Measurements from ENCODE around the gene ARIH2. TPM values are rescaled to one million over a fixed set of nuclear protein-coding genes. Genes with fewer than 3 reads are reported as not detected.
"Not testable (repeated sequence)": the region's sequence is repeated elsewhere in the genome, so short reads cannot be mapped to it uniquely, and the experiment has no call there.

The ARIH2 gene
- total RNA-seq, 1 donor from 2014 or later, result 59.4 TPM

DNA sequence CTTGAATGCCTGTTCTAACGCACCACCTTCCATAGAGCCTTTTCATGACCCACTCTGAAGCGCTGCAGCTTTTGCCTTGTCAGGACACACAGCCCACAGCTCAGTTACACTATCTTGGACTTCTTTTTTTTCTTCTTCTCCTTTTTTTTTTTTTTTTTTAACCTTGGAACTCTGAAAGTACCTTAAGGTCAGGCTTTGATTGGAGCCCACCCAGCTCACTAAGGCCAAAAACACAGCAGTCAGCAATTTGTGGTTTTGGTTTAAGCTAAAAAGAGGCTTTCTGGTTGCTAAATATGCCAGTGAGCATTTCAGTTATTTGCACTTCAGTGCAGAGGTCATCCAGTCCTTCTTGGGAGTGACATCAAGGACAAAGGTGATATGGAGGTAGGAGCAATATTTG, 21.7 kb upstream of the ARIH2 start:
- no peak for DNase-seq (ENCODE audit: extremely low spot score in 2 of 2)
- H3K27ac ChIP-seq, result no peak overlapping the region
- intact Hi-C loops (cut with DNase I), result no loop called here

DNA sequence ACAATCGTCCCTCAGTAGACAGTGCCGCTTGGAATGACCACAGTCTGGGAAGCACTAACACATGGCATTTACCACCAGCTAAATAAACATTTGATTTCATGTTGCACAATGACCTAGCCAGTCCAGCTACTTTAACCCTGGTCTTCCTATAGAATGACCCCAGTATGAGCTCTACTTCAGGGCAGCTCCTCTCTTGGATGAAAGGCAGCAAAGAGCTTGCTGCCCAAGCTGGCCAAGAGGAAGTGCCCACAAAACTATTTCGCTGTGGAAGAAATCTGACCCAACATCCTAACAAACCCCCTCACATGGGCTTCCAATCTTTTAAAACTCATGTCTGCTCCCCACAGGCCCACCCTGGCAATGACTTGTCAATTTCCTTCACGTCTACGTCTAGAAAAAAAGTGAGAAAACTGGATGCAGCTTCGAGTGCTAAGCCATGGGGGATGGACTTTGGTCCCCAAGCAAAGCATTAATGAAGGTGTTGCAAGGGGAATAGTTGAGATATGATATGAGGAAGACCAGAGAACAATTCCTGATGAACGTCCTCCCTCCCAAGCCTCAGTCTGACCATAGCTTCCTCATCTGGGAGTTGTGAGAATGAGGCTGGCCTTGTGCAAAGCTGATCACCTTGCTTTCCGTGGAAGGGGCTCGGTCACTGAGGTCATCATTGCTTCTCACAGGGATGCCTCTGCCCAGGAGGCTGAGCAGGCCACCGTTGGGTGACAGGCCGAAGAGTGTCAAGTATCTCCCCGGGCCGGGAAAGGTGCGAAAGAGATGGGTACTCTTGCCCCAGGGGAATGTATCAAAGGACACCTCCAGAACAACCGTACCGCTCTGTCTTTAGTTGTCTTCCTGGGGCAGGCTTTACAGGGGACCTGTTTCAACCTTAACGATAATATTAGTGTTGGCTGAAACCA, 20.9 kb upstream of the ARIH2 start:
- Histone ChIP-seq H3K36me3 (no peaks in the 10 kb centered on the region), H3K4me3 (peak overlapping the region; percentile 67 to 83), H3K27ac (peak overlapping the region; percentile 82), H3K4me1 (peaks cover 15% of the 10 kb centered on the region), H3K9me3 (no peaks in the 10 kb centered on the region), H3K27me3 (no peaks in the 10 kb centered on the region)
- intact Hi-C loops (cut with DNase I), result no loop called here
- no peak for TF ChIP-seq POLR2A (IDR thresholded peaks at IDR 0.05)
- no peak for TF ChIP-seq POLR2AphosphoS5 (IDR thresholded peaks at IDR 0.05; ENCODE audit: insufficient read depth in 1 of 2, low read depth in 1 of 2)
- TF ChIP-seq, protein P1, sequence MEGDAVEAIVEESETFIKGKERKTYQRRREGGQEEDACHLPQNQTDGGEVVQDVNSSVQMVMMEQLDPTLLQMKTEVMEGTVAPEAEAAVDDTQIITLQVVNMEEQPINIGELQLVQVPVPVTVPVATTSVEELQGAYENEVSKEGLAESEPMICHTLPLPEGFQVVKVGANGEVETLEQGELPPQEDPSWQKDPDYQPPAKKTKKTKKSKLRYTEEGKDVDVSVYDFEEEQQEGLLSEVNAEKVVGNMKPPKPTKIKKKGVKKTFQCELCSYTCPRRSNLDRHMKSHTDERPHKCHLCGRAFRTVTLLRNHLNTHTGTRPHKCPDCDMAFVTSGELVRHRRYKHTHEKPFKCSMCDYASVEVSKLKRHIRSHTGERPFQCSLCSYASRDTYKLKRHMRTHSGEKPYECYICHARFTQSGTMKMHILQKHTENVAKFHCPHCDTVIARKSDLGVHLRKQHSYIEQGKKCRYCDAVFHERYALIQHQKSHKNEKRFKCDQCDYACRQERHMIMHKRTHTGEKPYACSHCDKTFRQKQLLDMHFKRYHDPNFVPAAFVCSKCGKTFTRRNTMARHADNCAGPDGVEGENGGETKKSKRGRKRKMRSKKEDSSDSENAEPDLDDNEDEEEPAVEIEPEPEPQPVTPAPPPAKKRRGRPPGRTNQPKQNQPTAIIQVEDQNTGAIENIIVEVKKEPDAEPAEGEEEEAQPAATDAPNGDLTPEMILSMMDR (IDR thresholded peaks at IDR 0.05), result no peak
- no peak for DNase-seq (ENCODE audit: extremely low spot score in 2 of 2)

More for the DNA sequence above, 21.7 kb upstream of the ARIH2 start:
- peaks cover 15% of the 10 kb centered on the region for H3K4me1 ChIP-seq
- no peak overlapping the region for H3K4me3 ChIP-seq
- no peaks in the 10 kb centered on the region for H3K9me3 ChIP-seq
- H3K27me3 ChIP-seq, result no peaks in the 10 kb centered on the region
- no peak for TF ChIP-seq POLR2A (IDR thresholded peaks at IDR 0.05)
- H3K36me3 ChIP-seq, result no peaks in the 10 kb centered on the region

DNA sequence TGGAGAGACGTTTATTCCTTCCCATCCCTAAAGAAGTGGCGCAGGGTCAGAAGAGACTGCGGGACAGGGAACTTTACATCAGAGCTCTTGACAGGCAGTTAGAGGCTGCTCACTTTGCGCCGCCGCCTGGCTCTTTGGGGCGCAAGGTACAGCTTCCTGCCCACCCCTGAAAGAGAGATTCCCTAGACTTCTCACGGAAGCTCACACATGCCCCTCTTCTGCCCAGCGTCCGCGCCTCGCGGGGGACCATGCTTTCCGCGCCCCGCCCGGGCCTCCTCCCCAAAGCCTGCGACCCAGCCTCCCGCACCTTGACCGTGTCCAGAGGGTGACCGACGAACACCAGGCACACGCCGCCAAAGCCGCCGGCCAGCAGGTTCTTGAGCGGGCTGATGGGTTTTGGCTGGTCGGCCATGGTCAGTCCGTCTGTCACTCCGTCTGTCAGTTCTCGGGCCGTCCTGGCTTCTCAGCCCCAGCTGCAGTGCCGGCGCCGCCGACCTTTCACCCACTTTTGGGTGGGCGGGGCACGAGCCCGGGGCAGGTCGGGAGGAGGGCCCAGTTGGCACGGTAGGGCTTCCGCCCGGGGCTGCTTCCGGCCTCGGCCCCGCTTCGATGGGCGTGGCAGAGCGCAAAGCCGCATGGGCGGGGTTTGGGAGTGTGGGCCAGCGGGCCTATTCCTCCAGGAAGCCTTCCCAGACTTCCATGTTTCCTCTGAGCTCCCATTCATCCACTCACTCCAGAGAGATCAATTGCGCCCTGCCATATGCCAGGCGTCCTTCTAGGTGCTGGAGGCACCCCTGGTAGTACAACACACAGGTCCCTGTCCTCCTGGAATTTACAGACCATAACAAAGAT, 20.0 kb upstream of the ARIH2 start, which contains the start of gene SLC25A20:
Gene SLC25A20 (minus strand): TSS at position 500 of the 852 bp plus-strand sequence. CDS start 88 bp downstream, at position 412.
- Histone ChIP-seq H3K4me3 (peak within 1 kb of the TSS; percentile 67 to 83), H3K4me1 (peaks cover 15% of the 10 kb centered on the region), H3K27me3 (no peaks in the 10 kb centered on the region), H3K9me3 (no peaks in the 10 kb centered on the region), H3K27ac (peak within 1 kb of the TSS; percentile 82), H3K36me3 (no peaks in the 10 kb centered on the region)
- peak in 1 of 2 donors; percentile 89 for DNase-seq (ENCODE audit: extremely low spot score in 2 of 2)
- intact Hi-C loops (cut with DNase I), result no loop called here
- TF ChIP-seq, protein P1 (IDR thresholded peaks at IDR 0.05), result no peak
- TF ChIP-seq POLR2AphosphoS5 (IDR thresholded peaks at IDR 0.05; ENCODE audit: insufficient read depth in 1 of 2, low read depth in 1 of 2), result peak; percentile 86 to 89

DNA sequence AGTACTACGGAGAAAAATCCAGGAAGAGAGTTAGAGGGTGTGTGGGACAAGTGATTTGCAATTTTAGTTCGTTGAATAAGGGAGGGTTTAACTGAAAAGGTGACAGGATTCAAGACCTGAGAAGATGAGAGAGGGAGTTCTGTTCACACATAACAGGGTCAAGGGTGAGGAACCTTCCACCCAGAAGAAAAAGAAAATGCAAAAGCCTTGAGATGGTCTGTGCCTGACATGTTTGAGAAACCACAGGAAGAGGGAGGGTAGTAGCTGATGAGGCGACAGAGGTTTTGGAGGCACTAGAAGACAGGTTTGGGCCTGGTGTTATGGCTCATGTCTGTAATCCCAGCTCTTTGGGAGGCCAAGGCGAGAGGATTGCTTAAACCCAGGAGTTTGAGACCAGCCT, 19.4 kb upstream of the ARIH2 start:
- Histone ChIP-seq H3K27ac (peak overlapping the region; percentile 82), H3K36me3 (no peaks in the 10 kb centered on the region), H3K4me1 (peaks cover 15% of the 10 kb centered on the region), H3K4me3 (peak overlapping the region in 1 of 2 donors; percentile 83), H3K9me3 (no peaks in the 10 kb centered on the region), H3K27me3 (no peaks in the 10 kb centered on the region)
- no peak for DNase-seq (ENCODE audit: extremely low spot score in 2 of 2)
- intact Hi-C loops (cut with DNase I), result no loop called here
- TF ChIP-seq POLR2AphosphoS5 (IDR thresholded peaks at IDR 0.05; ENCODE audit: insufficient read depth in 1 of 2, low read depth in 1 of 2) (no peak), POLR2A (IDR thresholded peaks at IDR 0.05) (no peak)
- TF ChIP-seq, protein P1 (IDR thresholded peaks at IDR 0.05), result no peak

DNA sequence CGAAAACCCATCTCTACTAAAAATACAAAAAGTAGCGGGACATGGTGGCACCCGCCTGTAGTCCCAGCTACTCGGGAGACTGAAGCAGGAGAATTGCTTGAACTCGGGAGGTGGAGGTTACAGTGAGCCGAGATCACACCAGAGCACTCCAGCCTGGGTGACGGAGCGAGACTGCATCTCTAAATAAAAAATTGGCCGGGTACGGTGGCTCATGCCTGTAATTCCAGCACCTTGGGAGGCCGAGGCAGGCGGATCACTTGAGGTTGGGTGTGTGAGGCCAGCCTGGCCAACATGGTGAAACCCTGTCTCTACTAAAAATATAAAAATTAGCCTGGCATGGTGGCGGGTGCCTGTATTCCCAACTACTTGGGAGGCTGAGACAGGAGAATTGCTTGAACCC, 11.6 kb upstream of the ARIH2 start:
- DNase-seq (ENCODE audit: extremely low spot score in 2 of 2); H3K4me1 ChIP-seq; H3K27ac ChIP-seq; intact Hi-C loops (cut with DNase I); H3K4me3 ChIP-seq; H3K36me3 ChIP-seq; H3K9me3 ChIP-seq; H3K27me3 ChIP-seq: not testable (repeated sequence)
